Neural cell (in vitro differentiated cells): ENCODE results near the gene KCNK10. TPM values are rescaled to one million over a fixed set of nuclear protein-coding genes. Genes with fewer than 3 reads are reported as not detected.

Experiments used
- H2AFZ ChIP-seq: fragments of 200-600, 300-800 bp; sonication (generic), shearing (Covaris generic); 2 replicates; pipeline ENCODE4 v1.6.0; 2014; ENCODE audit warnings: low read depth, mild to moderate bottlenecking, antibody characterized with exemption, low read length, moderate library complexity
- H3F3A ChIP-seq: fragments of 200-600 bp; shearing (Covaris generic); 2 replicates; pipeline ENCODE4 v1.6.1; 2016; ENCODE audit warnings: mild to moderate bottlenecking, moderate library complexity, mixed read lengths, antibody characterized with exemption, low read length; ENCODE audit not compliant: insufficient read depth, poor library complexity, severe bottlenecking
- H3K27ac ChIP-seq: fragments of 200-600, 300-800 bp; sonication (generic), shearing (Covaris generic); 2 replicates; pipeline ENCODE4 v1.5.1; 2014; ENCODE audit warnings: mild to moderate bottlenecking, low read length, moderate library complexity
- H3K27me3 ChIP-seq: fragments of 300-800, 200-600 bp; sonication (generic), shearing (Covaris generic); 2 replicates; pipeline ENCODE4 v1.6.0; 2014; ENCODE audit warnings: mild to moderate bottlenecking, low read depth, low read length, moderate library complexity; ENCODE audit not compliant: insufficient read depth
- H3K36me3 ChIP-seq: fragments of 300-800, 200-600 bp; sonication (generic), shearing (Covaris generic); 2 replicates; pipeline ENCODE4 v1.5.1; 2014; ENCODE audit warnings: mild to moderate bottlenecking, antibody characterized with exemption, low read length, moderate library complexity; ENCODE audit not compliant: insufficient read depth
- H3K4me2 ChIP-seq: fragments of 300-800, 200-600 bp; sonication (generic), shearing (Covaris generic); 2 replicates; pipeline ENCODE4 v1.6.0; 2014; ENCODE audit warnings: mild to moderate bottlenecking, low read length
- H3K4me3 ChIP-seq: fragments of 300-800, 200-600 bp; sonication (generic), shearing (Covaris generic); 2 replicates; pipeline ENCODE4 v1.5.1; 2014; ENCODE audit warnings: mild to moderate bottlenecking, low read length, moderate library complexity
- H3K79me2 ChIP-seq: fragments of 200-600 bp; shearing (Covaris generic); replicated peaks from 2 replicates; pipeline ENCODE4 v1.6.0; 2014; ENCODE audit warnings: mild to moderate bottlenecking, low read length, moderate library complexity; ENCODE audit not compliant: insufficient read depth
- H3K9ac ChIP-seq: fragments of 300-800, 200-600 bp; sonication (generic), shearing (Covaris generic); 2 replicates; pipeline ENCODE4 v1.6.1; 2016; ENCODE audit warnings: mild to moderate bottlenecking, low read length, mixed read lengths
- H3K9me2 ChIP-seq: fragments of 200-600 bp; shearing (Covaris generic); 2 replicates; pipeline ENCODE4 v1.6.1; 2016; ENCODE audit warnings: mild to moderate bottlenecking, low read length, mixed read lengths; ENCODE audit not compliant: insufficient read depth
- H3K9me3 ChIP-seq: fragments of 200-600, 300-800 bp; sonication (generic), shearing (Covaris generic); 2 replicates; pipeline ENCODE4 v1.6.1; 2016; ENCODE audit warnings: mild to moderate bottlenecking, mixed run types, low read length, moderate library complexity, mixed read lengths
- H4K20me1 ChIP-seq: fragments of 200-600 bp; shearing (Covaris generic); 2 replicates; pipeline ENCODE4 v1.6.1; 2016; ENCODE audit warnings: mild to moderate bottlenecking, mixed run types; ENCODE audit not compliant: insufficient read depth
- CTCF ChIP-seq: fragments of 450-650 bp; IDR thresholded peaks from 2 replicates; pipeline ENCODE4 v1.5.1; 2014; ENCODE audit warnings: antibody characterized with exemption, mild to moderate bottlenecking, moderate library complexity; ENCODE audit not compliant: poor library complexity, severe bottlenecking
- EP300 ChIP-seq: fragments of 450-650 bp; conservative IDR thresholded peaks from 2 replicates; pipeline ENCODE4 v1.6.1; 2014; ENCODE audit warnings: antibody characterized with exemption, mild to moderate bottlenecking, moderate library complexity; ENCODE audit not compliant: poor library complexity, severe bottlenecking
- EZH2 ChIP-seq: fragments of 200-600, 300-800 bp; shearing (Covaris generic), sonication (generic); IDR thresholded peaks from 2 replicates; pipeline ENCODE4 v1.6.1; 2014; ENCODE audit warnings: antibody characterized with exemption, low read length, borderline replicate concordance, mild to moderate bottlenecking; ENCODE audit not compliant: insufficient read depth, poor library complexity, severe bottlenecking
- MXI1 ChIP-seq: fragments of 450-650 bp; conservative IDR thresholded peaks from 2 replicates; pipeline ENCODE4 v1.6.1; 2014; ENCODE audit warnings: antibody characterized with exemption, mild to moderate bottlenecking; ENCODE audit not compliant: poor library complexity, severe bottlenecking
- POLR2AphosphoS5 ChIP-seq: IDR thresholded peaks from 2 replicates; pipeline ENCODE4 v1.6.1; 2012
- RAD21 ChIP-seq: fragments of 450-650 bp; conservative IDR thresholded peaks from 2 replicates; pipeline ENCODE4 v1.6.1; 2014; ENCODE audit warnings: antibody characterized with exemption, mild to moderate bottlenecking, moderate library complexity
- REST ChIP-seq: IDR thresholded peaks from 2 replicates; pipeline ENCODE4 v1.6.1; 2012; ENCODE audit warnings: borderline replicate concordance
- SMC3 ChIP-seq: fragments of 450-650 bp; conservative IDR thresholded peaks from 2 replicates; pipeline ENCODE4 v1.6.1; 2014; ENCODE audit warnings: antibody characterized with exemption, mild to moderate bottlenecking, moderate library complexity; ENCODE audit not compliant: poor library complexity
- TAF1 ChIP-seq: IDR thresholded peaks from 2 replicates; pipeline ENCODE4 v1.6.1; 2012; ENCODE audit warnings: low read depth
- polyA plus RNA-seq: library from polyadenylated mRNA; depleted of rRNA; stranded (reverse); fragments of >200 nt; gene quantifications from 2 replicates; pipeline ENCODE4 v1.2.3, GENCODE V29; 2014

KCNK10 gene
- polyA plus RNA-seq, 1 donor from 2014 or later, result 6.9 TPM

GRCh38 chr14:88199882-88200281 is 123.2 kb downstream of the KCNK10 start:
- no peaks in the 10 kb centered on the region for H3K9me3 ChIP-seq
- H3K4me2 ChIP-seq, result no peak overlapping the region
- H3K9me2 ChIP-seq, result no peaks in the 10 kb centered on the region
- no peaks in the 10 kb centered on the region for H3K36me3 ChIP-seq
- H3K4me3 ChIP-seq, result no peak overlapping the region
- no peak overlapping the region for H2AFZ ChIP-seq
- no peaks in the 10 kb centered on the region for H4K20me1 ChIP-seq
- no peaks in the 10 kb centered on the region for H3F3A ChIP-seq
- TF ChIP-seq RAD21 (no peak), REST (no peak), POLR2AphosphoS5 (no peak), EP300 (no peak), EZH2 (no peak), SMC3 (no peak), CTCF (no peak), TAF1 (no peak), MXI1 (no peak)
- no peak overlapping the region for H3K27ac ChIP-seq
- no peaks in the 10 kb centered on the region for H3K79me2 ChIP-seq
- H3K27me3 ChIP-seq, result no peaks in the 10 kb centered on the region
- no peak overlapping the region for H3K9ac ChIP-seq

- Histone ChIP-seq H3K4me3 (no peak overlapping the region), H3K27ac (no peak overlapping the region), H2AFZ (no peak overlapping the region), H3K79me2 (no peaks in the 10 kb centered on the region), H3K9me3 (no peaks in the 10 kb centered on the region), H3K9ac (no peak overlapping the region), H3K27me3 (no peaks in the 10 kb centered on the region), H3F3A (no peaks in the 10 kb centered on the region), H3K36me3 (no peaks in the 10 kb centered on the region), H3K4me2 (no peak overlapping the region), H3K9me2 (no peaks in the 10 kb centered on the region), H4K20me1 (no peaks in the 10 kb centered on the region)
- TF ChIP-seq REST, result no peak
- TF ChIP-seq POLR2AphosphoS5, result no peak
- no peak for TF ChIP-seq EP300
- TF ChIP-seq RAD21, result no peak
- no peak for TF ChIP-seq EZH2
- TF ChIP-seq SMC3, result no peak
- TF ChIP-seq MXI1, result no peak
- no peak for TF ChIP-seq CTCF
- TF ChIP-seq TAF1, result no peak
Measured at GRCh38 chr14:88198446-88198845, 124.6 kb downstream of the KCNK10 start.
